DMS 273 (cell line): Measurements from ENCODE around the gene DOHH.

Experiments used
- DNase-seq: peaks from one replicate; lab custom pipeline; 2025; ENCODE audit not compliant: unreplicated experiment; lab: John Stamatoyannopoulos, UW

Gene DOHH, protein sequence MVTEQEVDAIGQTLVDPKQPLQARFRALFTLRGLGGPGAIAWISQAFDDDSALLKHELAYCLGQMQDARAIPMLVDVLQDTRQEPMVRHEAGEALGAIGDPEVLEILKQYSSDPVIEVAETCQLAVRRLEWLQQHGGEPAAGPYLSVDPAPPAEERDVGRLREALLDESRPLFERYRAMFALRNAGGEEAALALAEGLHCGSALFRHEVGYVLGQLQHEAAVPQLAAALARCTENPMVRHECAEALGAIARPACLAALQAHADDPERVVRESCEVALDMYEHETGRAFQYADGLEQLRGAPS

DNA sequence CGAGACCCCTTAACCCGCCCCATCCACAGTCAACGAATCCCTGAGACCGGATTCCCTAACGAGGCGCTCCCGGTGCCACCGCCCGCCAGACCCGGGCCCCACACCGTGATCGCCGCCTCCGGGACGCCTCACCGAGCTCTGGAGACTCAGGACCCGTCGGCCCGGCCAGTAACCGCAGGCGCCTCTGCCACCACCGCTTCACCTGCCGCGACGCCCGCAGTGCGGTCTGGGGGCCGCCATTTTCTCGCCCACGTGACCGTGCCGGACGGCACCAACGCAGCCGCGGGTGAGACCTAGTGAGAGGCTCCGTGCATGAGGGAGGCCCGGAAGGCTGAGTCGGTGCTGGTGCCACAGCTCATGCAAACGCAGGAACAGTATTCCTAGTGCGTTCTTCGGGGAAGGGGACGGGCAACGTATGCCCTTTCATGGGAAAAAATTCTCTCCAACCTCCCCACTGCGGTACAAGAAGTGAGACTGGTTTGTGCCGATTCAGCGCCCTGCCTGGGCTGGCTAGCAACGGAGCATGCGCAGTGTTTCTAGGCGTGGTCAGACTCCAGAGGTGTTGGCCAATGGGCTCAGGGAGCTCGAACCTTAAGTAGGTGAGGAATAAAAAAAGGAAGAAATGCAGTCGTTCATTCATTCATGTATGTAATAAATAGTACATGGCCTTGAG lies at the start of gene DOHH:
TSS of gene DOHH (minus strand) at position 246 of the 673 bp plus-strand sequence. CDS start 3,860 bp downstream, outside the sequence.
- peak; percentile 98 for DNase-seq

- DNase-seq = no peak
These were observed 49.3 kb upstream of the DOHH start for GRCh38 chr19:3549816-3550215.

DNA sequence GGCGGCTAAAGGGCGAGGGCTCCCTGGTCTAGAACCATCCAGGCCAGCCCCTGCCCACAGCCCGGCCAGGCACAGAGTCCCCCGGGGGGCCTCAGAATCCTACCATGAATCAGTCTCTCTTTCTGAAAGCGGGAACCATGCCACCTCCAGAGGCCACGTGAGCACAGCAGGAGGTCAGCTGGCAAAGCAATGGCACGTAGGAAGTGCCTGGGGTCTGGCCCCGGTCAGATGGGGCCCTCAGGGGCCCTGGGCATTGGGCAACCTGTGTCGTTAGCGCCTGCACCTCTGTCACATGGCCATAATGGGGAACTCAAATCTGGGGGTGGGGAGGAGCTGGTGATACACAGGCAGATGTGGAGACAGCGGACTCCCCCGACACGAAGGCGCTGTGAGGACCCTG lies 48.1 kb upstream of the DOHH start:
- DNase-seq = no peak

GRCh38 chr19:3547767-3548282 lies 47.4 kb upstream of the DOHH start:
- no peak for DNase-seq

DNA sequence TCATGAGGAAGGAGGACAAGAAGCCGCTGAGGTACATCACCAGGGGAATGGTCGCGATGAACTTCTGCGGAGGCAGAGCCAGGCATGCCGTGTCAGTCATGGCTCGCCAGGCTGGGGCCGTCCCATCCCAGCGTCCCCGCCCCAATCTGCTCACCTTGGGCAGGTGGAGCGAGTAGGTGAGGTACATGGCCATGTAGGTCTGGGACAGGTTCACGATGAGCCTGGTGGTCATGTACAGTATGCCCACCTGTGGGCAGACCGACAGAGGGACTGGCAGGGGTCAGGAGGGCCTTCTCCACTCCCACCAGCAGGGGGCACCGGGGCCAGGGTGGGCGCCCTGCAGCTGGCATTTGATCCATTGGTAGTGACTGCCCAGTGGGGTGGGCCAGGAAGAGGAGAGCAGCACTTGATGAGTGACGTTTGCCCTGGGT lies 46.8 kb upstream of the DOHH start:
- peak; percentile 57 for DNase-seq

DNA sequence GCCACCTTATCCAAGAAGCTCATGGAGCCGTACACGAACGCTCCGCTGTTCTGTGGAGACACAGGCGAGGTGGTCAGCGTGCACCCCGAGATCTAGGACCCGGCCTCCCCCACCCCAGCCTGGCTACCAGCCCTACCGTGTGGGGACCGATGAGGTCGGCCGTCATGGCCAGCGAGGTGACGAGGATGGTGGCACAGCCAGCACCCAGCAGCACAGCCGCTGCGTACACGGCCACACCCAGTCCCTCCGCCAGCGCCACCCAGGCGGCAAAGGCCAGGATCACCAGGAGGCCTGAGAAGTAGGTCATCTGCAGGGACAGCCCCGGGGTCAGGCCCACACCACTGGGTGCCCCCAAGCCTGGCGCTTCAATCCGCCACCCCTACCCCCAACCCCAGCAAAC lies 45.6 kb upstream of the DOHH start:
- no peak for DNase-seq

GRCh38 chr19:3545669-3546034 lies 45.2 kb upstream of the DOHH start:
- DNase-seq = no peak

GRCh38 chr19:3544742-3545668 lies 44.5 kb upstream of the DOHH start:
- DNase-seq = peak; percentile 77

DNA sequence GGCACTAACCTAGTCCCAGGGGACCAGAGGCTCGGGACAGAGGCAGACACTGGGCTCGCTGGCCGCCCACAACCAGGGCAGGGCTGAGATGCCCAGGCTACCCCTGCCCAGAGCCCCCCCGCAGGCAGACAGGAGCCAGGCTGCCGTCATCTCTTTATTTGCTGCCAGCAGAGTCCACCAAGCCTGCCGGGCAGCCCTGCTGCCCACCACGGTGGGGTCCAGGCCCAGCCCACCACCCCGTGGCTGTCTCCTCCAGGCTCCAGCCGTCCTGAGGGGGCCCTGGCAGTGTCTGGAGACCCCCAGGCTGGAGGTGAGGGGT lies 43.5 kb upstream of the DOHH start:
- no peak for DNase-seq

DNA sequence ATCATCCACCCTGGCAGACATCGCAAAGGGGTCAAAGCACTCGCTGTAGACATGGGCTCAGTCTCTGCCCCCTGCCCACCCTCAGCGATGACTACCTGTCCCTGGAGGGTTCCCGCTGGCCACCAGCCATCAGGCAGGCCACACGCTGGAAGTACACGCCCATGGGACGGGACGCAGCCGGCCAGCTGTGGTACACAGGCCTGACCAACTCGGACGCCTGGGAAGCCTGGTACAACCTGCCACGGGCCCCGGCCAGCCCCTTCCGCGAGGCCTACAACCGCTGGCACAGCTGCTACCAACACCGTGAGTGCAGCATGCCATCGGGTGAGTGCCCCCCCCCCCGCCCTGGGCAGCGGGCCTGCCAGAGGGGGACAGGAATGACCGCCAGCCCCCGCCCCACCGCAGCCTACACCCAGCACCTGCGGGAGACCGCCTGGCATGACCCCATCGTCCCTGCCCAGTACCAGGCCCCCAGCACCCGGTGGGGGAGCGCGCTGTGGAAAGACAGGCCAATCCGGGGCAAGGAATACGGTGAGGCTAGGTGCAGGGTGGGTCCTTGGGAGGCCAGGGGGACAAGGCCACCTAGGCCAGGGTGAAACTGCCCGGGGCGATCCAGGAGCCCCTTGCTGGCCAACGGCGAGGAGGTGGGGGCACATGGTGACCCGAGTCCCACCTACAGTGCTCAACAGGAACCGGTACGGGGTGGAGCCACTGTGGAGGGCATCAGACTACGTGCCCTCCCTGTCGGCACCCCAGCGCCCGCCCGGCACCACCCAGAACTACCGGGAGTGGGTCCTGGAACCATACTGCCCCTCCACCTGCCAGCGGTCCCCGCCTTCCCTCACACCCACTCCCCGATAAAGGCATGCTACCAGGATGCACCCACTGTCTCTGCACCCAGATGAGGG lies 42.9 kb upstream of the DOHH start:
- no peak for DNase-seq

DNA sequence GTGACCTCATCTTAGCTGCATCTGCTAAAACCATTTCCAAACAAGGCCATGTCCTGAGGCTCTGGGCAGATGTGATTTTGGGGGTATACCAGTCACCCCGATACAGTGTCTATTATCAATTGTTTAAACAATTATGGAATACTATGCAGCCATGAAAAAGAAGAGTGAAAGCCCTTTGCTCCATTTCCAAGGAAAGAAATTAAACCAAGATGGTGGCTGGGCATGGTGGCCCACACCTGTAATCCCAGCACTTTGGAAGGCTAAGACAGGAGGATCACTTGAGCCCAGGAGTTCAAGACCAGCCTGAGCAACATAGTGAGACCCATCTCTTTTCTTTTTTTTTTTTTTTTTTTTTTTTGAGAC lies 39.3 kb upstream of the DOHH start:
- DNase-seq = no peak

DNA sequence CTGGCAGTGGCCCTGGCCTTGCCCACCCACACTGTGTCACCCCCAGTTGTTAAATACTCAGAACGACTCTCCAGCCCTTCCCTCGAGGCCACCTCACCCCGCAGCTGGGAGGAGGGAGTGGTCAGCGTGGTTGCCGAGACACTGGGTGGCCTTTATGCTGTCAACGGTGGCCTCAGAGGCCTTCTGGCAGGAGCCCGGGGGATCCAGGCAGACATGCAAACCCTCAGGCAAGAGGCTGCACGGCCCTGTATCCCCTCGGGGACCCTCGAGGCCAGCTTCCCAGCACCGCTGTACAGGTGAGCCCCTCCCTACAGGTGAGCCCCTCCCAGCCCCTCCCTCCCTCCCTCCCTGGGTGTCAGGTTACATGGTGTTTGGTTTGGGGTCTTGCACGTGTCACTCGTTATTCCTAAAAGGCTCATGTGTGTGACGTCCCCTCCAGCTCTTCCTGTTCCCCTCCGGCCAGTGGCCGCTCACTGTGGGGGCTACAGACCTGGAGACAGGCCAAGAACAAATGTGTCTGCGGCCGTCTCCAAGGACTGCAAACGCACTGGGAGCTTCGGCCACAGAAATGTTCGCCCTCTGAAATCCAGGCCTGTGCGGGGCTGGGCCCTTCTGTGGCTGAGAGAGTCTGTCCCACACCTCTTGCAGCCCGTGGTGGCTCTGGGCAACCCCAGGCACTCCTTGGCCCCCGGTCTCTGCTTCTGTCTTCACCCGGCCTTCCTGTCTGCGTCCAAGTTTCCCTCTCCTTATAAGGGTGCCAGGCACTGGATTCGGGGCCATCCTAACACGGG lies 38.7 kb upstream of the DOHH start, which contains the start of gene TEKTIP1:
TSS of gene TEKTIP1 (plus strand) at position 210 of the 791 bp plus-strand sequence. CDS start at position 214, 4 bp downstream.
- peak; percentile 47 for DNase-seq

DNA sequence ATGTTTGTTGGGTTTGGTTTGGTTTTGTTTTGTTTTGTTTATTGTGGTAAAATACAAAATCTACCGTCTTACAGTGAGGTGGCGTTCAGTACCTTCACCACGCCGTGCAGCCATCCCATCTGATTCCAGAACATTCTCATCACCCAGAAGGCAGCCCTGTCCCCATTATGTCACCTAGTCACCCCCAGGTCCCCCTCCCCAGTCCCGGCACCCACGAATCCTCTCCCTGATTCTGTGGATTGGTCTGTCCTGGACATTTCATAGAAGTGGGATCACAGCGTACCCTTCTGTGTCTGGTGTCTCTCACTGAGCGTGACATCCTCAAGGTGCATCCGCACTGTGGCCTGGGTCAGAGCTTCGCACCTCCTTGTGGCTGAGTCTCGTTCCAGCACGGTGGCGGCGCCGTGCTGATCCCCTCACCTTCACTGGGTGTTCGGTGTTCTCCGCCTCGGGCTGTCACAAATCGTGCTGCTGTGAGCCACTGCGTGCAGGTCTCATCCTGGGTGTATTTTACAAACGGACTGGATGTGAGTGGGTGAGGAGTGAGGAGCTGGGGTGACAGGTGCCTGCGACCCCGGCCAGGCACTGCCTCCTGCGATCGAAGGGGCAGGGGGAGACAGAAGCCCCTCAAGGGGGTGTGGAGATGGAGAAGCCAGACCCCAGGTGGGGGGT lies 37.9 kb upstream of the DOHH start:
- peak; percentile 45 for DNase-seq

DNA sequence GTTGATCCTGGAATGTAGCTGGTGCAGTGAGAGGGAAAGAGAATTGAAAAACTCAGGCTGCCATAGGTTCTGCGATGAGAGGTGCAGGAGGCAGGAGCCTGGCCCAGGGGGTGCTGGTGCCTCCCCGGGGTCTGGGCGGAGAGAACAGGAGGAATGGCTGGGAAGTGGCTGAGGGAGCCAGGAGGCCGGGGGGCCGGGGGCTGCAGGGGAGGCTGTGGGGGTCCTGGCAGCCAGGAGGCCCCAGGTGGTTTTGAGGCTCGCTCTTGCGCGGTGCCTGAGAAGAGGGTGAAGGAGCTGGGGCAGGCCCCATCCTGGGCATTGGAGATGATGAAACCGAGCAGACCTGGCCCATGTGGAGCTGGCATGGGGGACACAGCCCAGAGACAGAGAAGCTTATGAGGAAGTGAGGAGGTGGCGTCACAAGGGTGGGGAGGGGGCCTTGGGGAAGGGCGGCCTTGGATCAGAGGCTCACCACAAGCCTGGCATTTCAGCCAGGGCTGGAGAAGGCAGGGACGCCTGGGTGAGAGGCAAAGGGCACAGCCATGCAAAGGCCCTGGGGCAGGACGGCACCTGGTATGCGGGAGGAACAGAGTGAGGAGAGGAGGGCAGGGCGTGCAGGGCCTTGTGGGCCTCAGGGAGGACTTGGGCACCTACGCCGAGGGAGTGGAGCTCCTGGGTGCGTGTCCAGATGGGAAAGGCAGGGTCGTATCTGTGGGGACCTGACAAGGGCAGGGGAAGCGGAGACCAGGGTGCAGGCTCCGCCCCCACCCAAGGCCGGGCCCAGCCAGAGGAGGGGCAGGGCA lies 37.2 kb upstream of the DOHH start:
- peak; percentile 54 for DNase-seq

- no peak for DNase-seq
These were observed 36.6 kb upstream of the DOHH start for GRCh38 chr19:3537101-3537437.

GRCh38 chr19:3536429-3537100 lies 36.1 kb upstream of the DOHH start:
- peak; percentile 48 for DNase-seq

DNA sequence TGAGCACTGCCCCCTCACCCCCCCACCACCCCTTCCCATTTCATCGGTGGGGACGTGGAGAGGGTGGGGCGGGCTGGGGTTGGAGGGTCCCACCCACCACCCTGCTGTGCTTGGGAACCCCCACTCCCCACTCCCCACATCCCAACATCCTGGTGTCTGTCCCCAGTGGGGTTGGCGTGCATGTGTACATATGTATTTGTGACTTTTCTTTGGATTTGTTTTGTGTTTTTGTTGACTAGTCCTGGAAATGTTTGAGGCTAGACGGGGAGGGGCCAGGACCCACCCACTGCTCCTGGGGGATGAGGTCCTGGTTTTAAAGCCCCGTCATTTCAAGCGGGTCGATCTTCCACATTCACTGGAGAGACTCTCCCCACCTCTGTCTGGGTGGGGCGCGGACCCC lies 35.5 kb upstream of the DOHH start:
- no peak for DNase-seq

DNA sequence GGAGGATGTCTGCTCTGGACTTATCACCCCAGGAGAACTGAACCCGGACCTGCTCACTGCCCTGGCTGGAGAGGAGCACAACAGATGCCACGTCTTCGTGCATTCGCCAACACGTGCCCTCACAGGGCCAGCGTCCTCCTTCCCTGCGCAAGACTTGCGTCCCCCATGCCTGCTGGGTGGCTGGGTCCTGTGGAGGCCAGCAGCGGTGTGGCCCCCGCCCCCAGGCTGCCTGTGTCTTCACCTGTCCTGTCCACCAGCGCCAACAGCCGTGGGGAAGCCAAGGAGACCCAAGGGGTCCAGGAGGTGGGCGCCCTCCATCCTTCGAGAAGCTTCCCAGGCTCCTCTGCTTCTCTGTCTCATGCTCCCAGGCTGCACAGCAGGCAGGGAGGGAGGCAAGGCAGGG lies 35.1 kb upstream of the DOHH start:
- no peak for DNase-seq
